SK-N-SH treated with all-trans-retinoic acid at 6 μM for 48 hours (cell line): ENCODE data around the gene DPYD.

Source experiments
- CREB5 ChIP-seq: fragments of 250-450 bp; sonication (Bioruptor Pico); IDR thresholded peaks from 2 replicates; pipeline ENCODE4 v1.5.1; 2020; ENCODE audit warnings: low read depth, mild to moderate bottlenecking, moderate library complexity
- CSDC2 ChIP-seq: fragments of 250-450 bp; sonication (Bioruptor Pico); IDR thresholded peaks from 2 replicates; pipeline ENCODE4 v1.5.0; 2020; ENCODE audit warnings: mild to moderate bottlenecking, moderate library complexity
- ESRRG ChIP-seq: fragments of 250-450 bp; sonication (Bioruptor Pico); IDR thresholded peaks from 2 replicates; pipeline ENCODE4 v1.6.1; 2021; ENCODE audit warnings: mild to moderate bottlenecking
- ISL1 ChIP-seq: fragments of 250-450 bp; sonication (Bioruptor Pico); IDR thresholded peaks from 2 replicates; pipeline ENCODE4 v2.1.2; 2022; ENCODE audit warnings: mild to moderate bottlenecking, moderate library complexity

- TF ChIP-seq CSDC2 (CRISPR knock-in tag) (no peak), CREB5 (CRISPR knock-in tag) (no peak), ISL1 (CRISPR knock-in tag) (no peak), ESRRG (CRISPR knock-in tag) (no peak)
Observed at GRCh38 chr1:97166626-97167025, 754.2 kb downstream of the DPYD start.
